Endothelial cell (in vitro differentiated cells): ENCODE measurements around the gene BABAM2. TPM values are rescaled to one million over a fixed set of nuclear protein-coding genes. Genes with fewer than 3 reads are reported as not detected.
"Not testable (repeated sequence)": the region's sequence is repeated elsewhere in the genome, so short reads cannot be mapped to it uniquely, and the experiment has no call there.

Experiments used
- DNase-seq: peaks from one replicate; pipeline ENCODE4 v3.0.0; 2021; ENCODE audit warnings: low spot score
- H3K27ac Mint-ChIP-seq: one replicate; pipeline ENCODE4 v1.8.0; 2021; ENCODE audit warnings: mixed read lengths, inconsistent platforms; ENCODE audit not compliant: unreplicated experiment
- H3K27me3 Mint-ChIP-seq: one replicate; pipeline ENCODE4 v1.8.0; 2021; ENCODE audit warnings: mild to moderate bottlenecking, moderate library complexity, mixed read lengths, inconsistent platforms; ENCODE audit not compliant: unreplicated experiment
- H3K36me3 Mint-ChIP-seq: one replicate; pipeline ENCODE4 v1.8.0; 2021; ENCODE audit warnings: mild to moderate bottlenecking, low read depth, mixed read lengths, inconsistent platforms; ENCODE audit not compliant: unreplicated experiment
- H3K4me1 Mint-ChIP-seq: one replicate; pipeline ENCODE4 v1.8.0; 2021; ENCODE audit warnings: mild to moderate bottlenecking, mixed read lengths, inconsistent platforms; ENCODE audit not compliant: unreplicated experiment
- H3K4me3 Mint-ChIP-seq: one replicate; pipeline ENCODE4 v1.8.0; 2021; ENCODE audit warnings: mild to moderate bottlenecking, mixed read lengths, inconsistent platforms; ENCODE audit not compliant: unreplicated experiment
- H3K9me3 Mint-ChIP-seq: one replicate; pipeline ENCODE4 v1.8.0; 2021; ENCODE audit warnings: mixed read lengths, inconsistent platforms; ENCODE audit not compliant: unreplicated experiment
- total RNA-seq: library from RNA; stranded (reverse); fragmentation: NEBNext Ultra II Directional; extraction: Animal tissue kit (Norgen Biotek cat#: 25700); gene quantifications from one replicate; pipeline ENCODE4 v1.2.1, GENCODE V29; 2021; ENCODE audit not compliant: unreplicated experiment
- TF ChIP-seq, protein P1 (sequence below): fragments of 200-600 bp; sonication (generic); IDR thresholded peaks from one replicate; pipeline ENCODE4 v1.5.0; 2021; ENCODE audit warnings: antibody characterized with exemption; ENCODE audit not compliant: unreplicated experiment

Gene BABAM2
- total RNA-seq, 1 donor from 2014 or later = 40.2 TPM

- peaks cover 7% of the 10 kb centered on the region for H3K9me3 Mint-ChIP-seq
- TF ChIP-seq, protein P1, sequence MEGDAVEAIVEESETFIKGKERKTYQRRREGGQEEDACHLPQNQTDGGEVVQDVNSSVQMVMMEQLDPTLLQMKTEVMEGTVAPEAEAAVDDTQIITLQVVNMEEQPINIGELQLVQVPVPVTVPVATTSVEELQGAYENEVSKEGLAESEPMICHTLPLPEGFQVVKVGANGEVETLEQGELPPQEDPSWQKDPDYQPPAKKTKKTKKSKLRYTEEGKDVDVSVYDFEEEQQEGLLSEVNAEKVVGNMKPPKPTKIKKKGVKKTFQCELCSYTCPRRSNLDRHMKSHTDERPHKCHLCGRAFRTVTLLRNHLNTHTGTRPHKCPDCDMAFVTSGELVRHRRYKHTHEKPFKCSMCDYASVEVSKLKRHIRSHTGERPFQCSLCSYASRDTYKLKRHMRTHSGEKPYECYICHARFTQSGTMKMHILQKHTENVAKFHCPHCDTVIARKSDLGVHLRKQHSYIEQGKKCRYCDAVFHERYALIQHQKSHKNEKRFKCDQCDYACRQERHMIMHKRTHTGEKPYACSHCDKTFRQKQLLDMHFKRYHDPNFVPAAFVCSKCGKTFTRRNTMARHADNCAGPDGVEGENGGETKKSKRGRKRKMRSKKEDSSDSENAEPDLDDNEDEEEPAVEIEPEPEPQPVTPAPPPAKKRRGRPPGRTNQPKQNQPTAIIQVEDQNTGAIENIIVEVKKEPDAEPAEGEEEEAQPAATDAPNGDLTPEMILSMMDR = no peak
- peaks cover 16% of the 10 kb centered on the region for H3K4me1 Mint-ChIP-seq
- no peak overlapping the region for H3K27ac Mint-ChIP-seq
- DNase-seq = no peak
- H3K4me3 Mint-ChIP-seq = no peak overlapping the region
- peaks cover 19% of the 10 kb centered on the region for H3K36me3 Mint-ChIP-seq
- H3K27me3 Mint-ChIP-seq = peaks cover 5% of the 10 kb centered on the region
Observed at GRCh38 chr2:27964067-27964466, 73.5 kb downstream of the BABAM2 start.

GRCh38 chr2:27965841-27966240, 75.3 kb downstream of the BABAM2 start:
- Mint-ChIP-seq H3K4me3 (no peak overlapping the region), H3K9me3 (peaks cover 7% of the 10 kb centered on the region), H3K27ac (no peak overlapping the region), H3K4me1 (no peaks in the 10 kb centered on the region), H3K36me3 (peaks cover 23% of the 10 kb centered on the region), H3K27me3 (peaks cover 5% of the 10 kb centered on the region)
- no peak for DNase-seq
- TF ChIP-seq, protein P1 = no peak

GRCh38 chr2:27966466-27966865, 75.9 kb downstream of the BABAM2 start:
- peaks cover 23% of the 10 kb centered on the region for H3K36me3 Mint-ChIP-seq
- peaks cover 7% of the 10 kb centered on the region for H3K9me3 Mint-ChIP-seq
- no peak overlapping the region for H3K27ac Mint-ChIP-seq
- no peak overlapping the region for H3K4me3 Mint-ChIP-seq
- no peak for DNase-seq
- TF ChIP-seq, protein P1 = no peak
- H3K4me1 Mint-ChIP-seq = no peaks in the 10 kb centered on the region
- H3K27me3 Mint-ChIP-seq = peaks cover 5% of the 10 kb centered on the region

- Mint-ChIP-seq H3K27me3 (peaks cover 5% of the 10 kb centered on the region), H3K36me3 (peaks cover 23% of the 10 kb centered on the region), H3K27ac (no peak overlapping the region), H3K4me3 (peak overlapping the region; percentile 43), H3K4me1 (peaks cover 2% of the 10 kb centered on the region), H3K9me3 (peaks cover 7% of the 10 kb centered on the region)
- TF ChIP-seq, protein P1 = no peak
- DNase-seq = no peak
Observed at GRCh38 chr2:27967076-27967475, 76.5 kb downstream of the BABAM2 start.

DNA sequence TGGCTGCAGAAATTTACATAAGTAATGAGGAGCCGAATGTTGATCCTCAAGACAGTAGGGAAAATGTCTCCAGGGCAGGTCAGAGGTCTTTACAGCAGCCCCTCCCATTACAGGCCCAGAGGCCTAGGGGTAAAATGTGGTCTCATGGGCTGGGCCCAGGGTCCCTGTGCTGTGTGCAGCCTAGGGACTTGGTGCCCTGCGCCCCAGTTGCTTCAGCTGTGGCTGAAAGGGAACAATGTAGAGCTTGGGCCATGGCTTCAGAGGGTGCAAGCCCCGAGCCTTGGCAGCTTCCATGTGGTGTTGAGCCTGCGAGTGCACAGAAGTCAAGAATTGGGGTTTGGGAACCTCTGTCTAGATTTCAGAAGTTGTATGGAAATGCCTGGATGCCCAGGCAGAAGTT, 77.5 kb downstream of the BABAM2 start:
- not testable (repeated sequence) for DNase-seq, H3K4me1 Mint-ChIP-seq, H3K27me3 Mint-ChIP-seq, H3K9me3 Mint-ChIP-seq
- Mint-ChIP-seq H3K4me3 (peak overlapping the region; percentile 43), H3K27ac (peak overlapping the region; percentile 22), H3K36me3 (peaks cover 23% of the 10 kb centered on the region)

DNA sequence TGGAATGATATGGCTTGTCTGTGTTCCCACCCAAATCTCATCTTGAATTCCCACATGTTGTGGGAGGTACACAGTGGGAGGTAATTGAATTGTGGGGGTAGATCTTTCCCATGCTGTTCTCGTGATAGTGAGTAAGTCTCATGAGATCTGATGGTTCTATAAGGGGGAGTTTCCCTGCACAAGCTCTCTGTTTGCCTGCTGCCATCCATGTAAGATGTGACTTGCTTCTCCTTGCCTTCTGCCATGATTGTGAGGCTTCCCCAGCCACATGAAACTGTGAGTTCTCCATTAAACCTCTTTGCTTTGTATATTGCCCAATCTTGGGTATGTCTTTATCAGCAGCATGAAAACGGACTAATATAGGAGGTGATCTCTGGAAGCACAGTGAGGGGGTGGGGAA, 78.4 kb downstream of the BABAM2 start:
- DNase-seq, H3K9me3 Mint-ChIP-seq, H3K4me1 Mint-ChIP-seq, H3K27ac Mint-ChIP-seq, H3K4me3 Mint-ChIP-seq, H3K27me3 Mint-ChIP-seq: not testable (repeated sequence)
- peaks cover 20% of the 10 kb centered on the region for H3K36me3 Mint-ChIP-seq
